Measurements from ENCODE around the gene LRRC32.

DNA sequence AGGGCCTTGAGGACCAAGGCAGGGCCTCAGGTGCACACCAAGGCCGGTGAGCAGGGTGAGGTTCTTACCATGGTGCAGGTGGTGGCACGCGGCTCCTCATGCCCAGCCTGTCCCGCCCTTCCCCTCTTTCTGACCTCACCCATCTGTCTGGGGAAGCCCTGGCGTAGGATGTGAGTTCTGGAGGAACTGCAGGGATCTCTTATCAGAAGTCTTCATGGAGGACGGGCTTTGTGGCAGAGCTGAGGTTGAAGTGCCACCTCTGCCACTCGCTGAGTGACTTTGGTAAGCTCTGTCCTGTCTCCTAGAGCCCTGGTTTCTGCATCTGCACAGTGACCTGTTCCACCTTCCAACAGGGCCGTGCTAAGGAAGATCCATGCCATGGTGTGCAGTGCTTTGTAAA lies 49.1 kb downstream of the LRRC32 start:
- TF ChIP-seq, protein P1, sequence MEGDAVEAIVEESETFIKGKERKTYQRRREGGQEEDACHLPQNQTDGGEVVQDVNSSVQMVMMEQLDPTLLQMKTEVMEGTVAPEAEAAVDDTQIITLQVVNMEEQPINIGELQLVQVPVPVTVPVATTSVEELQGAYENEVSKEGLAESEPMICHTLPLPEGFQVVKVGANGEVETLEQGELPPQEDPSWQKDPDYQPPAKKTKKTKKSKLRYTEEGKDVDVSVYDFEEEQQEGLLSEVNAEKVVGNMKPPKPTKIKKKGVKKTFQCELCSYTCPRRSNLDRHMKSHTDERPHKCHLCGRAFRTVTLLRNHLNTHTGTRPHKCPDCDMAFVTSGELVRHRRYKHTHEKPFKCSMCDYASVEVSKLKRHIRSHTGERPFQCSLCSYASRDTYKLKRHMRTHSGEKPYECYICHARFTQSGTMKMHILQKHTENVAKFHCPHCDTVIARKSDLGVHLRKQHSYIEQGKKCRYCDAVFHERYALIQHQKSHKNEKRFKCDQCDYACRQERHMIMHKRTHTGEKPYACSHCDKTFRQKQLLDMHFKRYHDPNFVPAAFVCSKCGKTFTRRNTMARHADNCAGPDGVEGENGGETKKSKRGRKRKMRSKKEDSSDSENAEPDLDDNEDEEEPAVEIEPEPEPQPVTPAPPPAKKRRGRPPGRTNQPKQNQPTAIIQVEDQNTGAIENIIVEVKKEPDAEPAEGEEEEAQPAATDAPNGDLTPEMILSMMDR (conservative IDR thresholded peaks at IDR 0.05 in 1 of 2, IDR thresholded peaks at IDR 0.05 in 1 of 2; ENCODE audit: low read depth in 1 of 2, low read length in 2 of 2), result no peak
- TF ChIP-seq EZH2 (IDR thresholded peaks at IDR 0.05; ENCODE audit: low read length, missing control alignments), result no peak
